ENCODE measurements around the gene HOXA6. TPM values are rescaled to one million over a fixed set of nuclear protein-coding genes. Genes with fewer than 3 reads are reported as not detected.

HOXA6 gene
- total RNA-seq, 1 donor from 2014 or later = not detected

DNA sequence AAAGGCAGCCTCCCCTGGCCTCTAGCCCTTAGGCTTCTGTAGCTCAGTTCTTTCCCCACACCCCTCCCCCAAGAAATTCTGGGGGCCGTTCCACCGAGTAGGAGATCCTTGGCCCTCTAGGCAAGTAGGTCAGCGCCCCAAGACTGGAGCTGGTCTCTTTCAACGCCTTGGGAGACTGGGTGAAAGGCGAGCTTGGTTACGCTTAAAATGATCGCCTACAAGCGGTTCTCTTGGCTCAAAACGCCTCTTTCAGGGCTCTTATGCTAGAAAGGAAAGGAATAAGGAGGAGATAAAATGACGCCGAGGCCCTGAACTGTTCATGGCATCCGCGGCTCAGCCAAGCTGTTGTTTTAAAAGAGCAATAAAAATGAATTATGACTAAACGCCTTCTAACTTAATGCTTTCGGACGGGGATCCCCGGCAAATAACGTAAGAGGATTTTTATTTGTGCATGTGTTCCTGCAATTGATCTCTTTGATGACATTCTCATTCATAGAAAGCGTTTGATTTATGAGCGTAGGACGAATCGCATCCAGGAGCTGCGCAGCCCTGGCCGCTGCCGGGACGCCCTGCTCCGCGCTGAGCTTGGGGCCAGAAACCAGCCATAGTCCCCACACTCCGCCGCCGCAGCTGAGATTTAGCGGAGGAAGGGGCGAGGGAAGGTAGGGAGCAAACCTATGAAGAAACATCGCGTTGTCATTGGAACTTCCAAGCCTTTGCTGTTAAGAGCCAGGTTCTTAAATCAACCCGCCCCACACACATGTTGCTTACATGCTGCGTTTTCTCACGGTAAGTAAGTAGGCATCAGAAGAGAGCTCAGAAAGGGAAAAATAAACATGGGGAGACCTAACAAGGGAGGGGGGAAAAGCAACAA, 48.8 kb downstream of the HOXA6 start:
- Mint-ChIP-seq H3K36me3 (ENCODE audit: low read depth) (peaks cover 15% of the 10 kb centered on the region), H3K9me3 (no peaks in the 10 kb centered on the region), H3K4me1 (peaks cover 46% of the 10 kb centered on the region), H3K4me3 (peak overlapping the region; percentile 15), H3K27ac (no peak overlapping the region), H3K27me3 (peaks cover 70% of the 10 kb centered on the region)
- ChIA-PET CTCF (interaction anchor here (3.7 kb wide), 1 partner anchor 244 kb away, joined by 11 read pairs; no protein-coding TSS in a partner anchor), POLR2A (no interaction called here)
- ATAC-seq (ENCODE audit: low read depth) (no peak), DNase-seq (no peak)
- TF ChIP-seq, protein P1, sequence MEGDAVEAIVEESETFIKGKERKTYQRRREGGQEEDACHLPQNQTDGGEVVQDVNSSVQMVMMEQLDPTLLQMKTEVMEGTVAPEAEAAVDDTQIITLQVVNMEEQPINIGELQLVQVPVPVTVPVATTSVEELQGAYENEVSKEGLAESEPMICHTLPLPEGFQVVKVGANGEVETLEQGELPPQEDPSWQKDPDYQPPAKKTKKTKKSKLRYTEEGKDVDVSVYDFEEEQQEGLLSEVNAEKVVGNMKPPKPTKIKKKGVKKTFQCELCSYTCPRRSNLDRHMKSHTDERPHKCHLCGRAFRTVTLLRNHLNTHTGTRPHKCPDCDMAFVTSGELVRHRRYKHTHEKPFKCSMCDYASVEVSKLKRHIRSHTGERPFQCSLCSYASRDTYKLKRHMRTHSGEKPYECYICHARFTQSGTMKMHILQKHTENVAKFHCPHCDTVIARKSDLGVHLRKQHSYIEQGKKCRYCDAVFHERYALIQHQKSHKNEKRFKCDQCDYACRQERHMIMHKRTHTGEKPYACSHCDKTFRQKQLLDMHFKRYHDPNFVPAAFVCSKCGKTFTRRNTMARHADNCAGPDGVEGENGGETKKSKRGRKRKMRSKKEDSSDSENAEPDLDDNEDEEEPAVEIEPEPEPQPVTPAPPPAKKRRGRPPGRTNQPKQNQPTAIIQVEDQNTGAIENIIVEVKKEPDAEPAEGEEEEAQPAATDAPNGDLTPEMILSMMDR (IDR thresholded peaks at IDR 0.05) = no peak
- intact Hi-C loops (cut with micrococcal nuclease) = loop anchor here (5.0 kb wide), 8 partner anchors 63 to 1247 kb away; partner anchors contain the start of genes HIBADH, SNX10 and TAX1BP1

DNA sequence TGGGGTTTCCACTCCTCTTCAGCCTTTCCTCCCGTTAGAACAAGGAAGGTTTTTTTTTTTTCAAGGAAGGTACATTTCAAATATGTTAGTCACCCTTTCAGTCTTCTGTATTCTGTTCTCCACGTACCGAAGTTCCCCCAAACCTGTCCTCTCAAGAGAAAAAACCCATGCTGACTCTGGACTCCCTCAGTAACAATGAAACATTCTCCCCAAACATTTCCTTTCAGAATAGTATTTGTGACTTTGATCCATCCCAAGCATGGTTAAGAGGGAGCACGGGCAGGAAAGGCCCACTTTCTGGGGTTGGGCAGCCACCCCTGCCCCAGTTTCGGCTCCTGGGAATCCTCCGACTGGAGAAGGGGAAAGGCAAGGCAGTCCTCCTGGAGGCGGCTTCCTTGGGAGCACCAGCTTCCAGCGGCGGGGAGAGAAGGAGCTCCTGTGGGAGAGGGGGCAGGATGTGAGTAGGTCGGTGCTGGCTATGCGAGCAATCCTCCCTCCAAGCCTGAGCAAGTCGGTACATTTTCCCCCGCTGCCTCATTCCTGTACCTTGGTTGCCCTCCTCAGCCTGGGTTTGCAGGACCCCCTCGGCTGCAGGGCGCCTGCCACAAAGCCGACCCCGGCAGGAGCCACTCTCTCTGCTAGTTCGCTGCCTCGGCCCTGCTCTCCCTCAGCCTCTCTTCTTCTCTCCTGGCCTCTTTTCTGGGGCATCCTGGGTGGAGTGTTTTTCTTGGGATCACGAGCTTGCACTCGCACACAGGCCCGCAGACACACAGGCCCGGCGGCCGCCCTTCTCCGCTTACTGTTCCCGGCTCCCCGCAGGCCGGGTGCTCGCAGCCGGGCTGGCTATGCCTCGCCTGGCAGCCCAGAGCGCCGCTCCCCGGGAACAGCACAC, 49.6 kb downstream of the HOXA6 start:
- peaks cover 66% of the 10 kb centered on the region for H3K27me3 Mint-ChIP-seq
- CTCF ChIA-PET = interaction anchor here (3.7 kb wide), 1 partner anchor 243 kb away, joined by 11 read pairs; no protein-coding TSS in a partner anchor
- no peak for ATAC-seq (ENCODE audit: low read depth)
- peaks cover 15% of the 10 kb centered on the region for H3K36me3 Mint-ChIP-seq (ENCODE audit: low read depth)
- intact Hi-C loops (cut with micrococcal nuclease) = loop anchor here (2.0 to 5.0 kb wide), 13 partner anchors 33 to 1246 kb away; partner anchors contain the start of genes HIBADH, HOXA4, SNX10 and TAX1BP1
- TF ChIP-seq, protein P1 (IDR thresholded peaks at IDR 0.05) = no peak
- H3K27ac Mint-ChIP-seq = no peak overlapping the region
- POLR2A ChIA-PET = interaction anchor here (1.1 to 1.9 kb wide), 2 partner anchors 33 to 235 kb away, joined by 6 to 16 read pairs; partner anchors contain the start of gene HOXA4
- H3K4me3 Mint-ChIP-seq = peak overlapping the region; percentile 94
- no peak for DNase-seq
- peaks cover 45% of the 10 kb centered on the region for H3K4me1 Mint-ChIP-seq
- no peaks in the 10 kb centered on the region for H3K9me3 Mint-ChIP-seq

DNA sequence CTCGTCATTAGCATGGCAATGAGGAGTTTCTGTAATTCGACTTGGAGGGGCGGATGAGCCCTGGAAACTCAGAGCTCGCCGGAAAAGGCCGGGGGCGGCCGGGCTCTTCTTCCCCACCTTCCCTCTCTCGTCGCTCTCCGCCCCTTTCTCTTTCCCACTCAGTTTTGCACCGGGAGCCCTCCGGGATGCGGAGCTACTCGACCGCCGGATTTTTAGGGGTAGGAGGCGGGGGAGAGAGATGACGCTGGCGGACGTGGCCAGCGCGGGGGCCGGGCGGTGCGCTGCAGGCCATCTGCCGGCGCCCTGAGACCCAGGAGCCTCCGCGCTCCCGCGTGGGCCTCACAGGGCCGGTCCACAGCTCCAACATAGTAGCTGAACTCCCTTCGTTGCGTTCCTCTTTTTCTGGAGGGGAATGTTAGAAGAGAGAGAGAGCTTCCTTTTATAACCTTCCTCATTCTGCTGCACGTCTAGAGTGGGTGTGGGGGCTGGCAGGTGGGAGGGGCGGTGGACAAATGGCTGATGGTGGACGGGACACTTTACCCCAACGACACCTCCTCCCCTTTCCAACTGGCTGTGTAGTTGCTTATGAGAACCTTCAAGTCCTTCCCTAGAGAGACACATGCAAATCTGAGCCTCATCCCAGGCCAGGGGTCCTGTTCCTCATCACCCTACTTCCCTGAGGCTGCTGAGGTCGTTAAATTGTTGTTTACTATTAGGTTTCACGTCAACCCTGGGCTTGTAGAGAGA, 50.6 kb downstream of the HOXA6 start:
- ATAC-seq (ENCODE audit: low read depth) (no peak), DNase-seq (no peak)
- H3K36me3 Mint-ChIP-seq (ENCODE audit: low read depth) = peaks cover 15% of the 10 kb centered on the region
- ChIA-PET POLR2A (interaction anchor here (1.1 to 1.9 kb wide), 2 partner anchors 34 to 234 kb away, joined by 6 to 16 read pairs; partner anchors contain the start of gene HOXA4), CTCF (interaction anchor here (3.7 kb wide), 1 partner anchor 242 kb away, joined by 11 read pairs; no protein-coding TSS in a partner anchor)
- no peak overlapping the region for H3K27ac Mint-ChIP-seq
- intact Hi-C loops (cut with micrococcal nuclease) = loop anchor here (1.0 to 5.0 kb wide), 14 partner anchors 34 to 1245 kb away; partner anchors contain the start of genes HIBADH, HOXA4, SKAP2 and SNX10
- H3K9me3 Mint-ChIP-seq = no peaks in the 10 kb centered on the region
- peaks cover 58% of the 10 kb centered on the region for H3K27me3 Mint-ChIP-seq
- TF ChIP-seq, protein P1 (IDR thresholded peaks at IDR 0.05) = no peak
- H3K4me3 Mint-ChIP-seq = peak overlapping the region; percentile 94
- peaks cover 36% of the 10 kb centered on the region for H3K4me1 Mint-ChIP-seq

DNA sequence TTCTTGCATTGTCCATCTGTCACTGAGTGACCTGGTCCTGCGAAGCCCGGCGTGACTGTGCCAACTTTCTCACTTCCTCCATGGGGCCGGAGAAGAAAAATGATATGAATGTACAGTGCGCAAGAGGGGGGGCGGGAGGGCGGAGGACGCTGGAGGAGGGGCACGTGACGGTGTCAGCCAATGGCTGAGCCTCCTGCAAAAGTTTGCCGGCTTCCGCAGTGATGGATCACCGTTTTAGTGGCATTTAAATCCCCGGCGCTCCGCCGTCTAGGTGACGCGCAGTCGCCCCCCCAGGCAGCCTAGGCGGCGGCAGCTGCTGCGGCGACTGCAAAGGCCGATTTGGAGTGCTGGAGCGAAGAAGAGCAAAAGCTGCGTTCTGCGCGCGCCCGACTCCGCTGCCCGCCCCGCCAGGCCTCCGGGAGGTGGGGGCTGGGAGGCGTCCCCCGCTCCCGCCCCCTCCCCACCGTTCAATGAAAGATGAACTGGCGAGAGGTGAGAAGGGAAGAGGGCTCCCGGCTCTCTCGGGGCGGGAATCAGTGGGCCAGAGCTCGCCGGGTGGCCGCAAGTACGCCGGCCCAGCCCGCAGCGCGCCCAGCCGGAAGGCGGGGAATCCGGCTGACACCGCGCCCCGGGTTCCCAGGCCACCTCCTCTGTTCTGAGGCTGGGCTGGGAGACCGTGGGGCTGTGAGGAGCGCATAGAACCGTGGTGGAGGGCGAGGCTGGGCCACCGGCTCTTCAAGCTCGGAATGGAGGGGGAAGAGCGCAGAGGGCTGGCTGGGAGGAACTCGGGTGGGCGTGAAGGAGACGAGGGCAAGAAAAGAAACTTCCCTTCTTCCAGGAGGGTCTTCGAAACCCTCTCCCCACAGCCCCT, 51.4 kb downstream of the HOXA6 start, which contains the start of gene HOXA1:
Gene HOXA1, minus strand, starts transcription at position 104 of the 871 bp plus-strand sequence. Its CDS starts 88 bp downstream, at position 16.
- H3K4me1 Mint-ChIP-seq = peaks cover 33% of the 10 kb centered on the region
- H3K27me3 Mint-ChIP-seq = peaks cover 52% of the 10 kb centered on the region
- ATAC-seq (ENCODE audit: low read depth) (peak; percentile 87), DNase-seq (peak; percentile 67)
- ChIA-PET CTCF (interaction anchor here (1.1 to 3.7 kb wide), 2 partner anchors 55 to 241 kb away, joined by 3 to 11 read pairs; no protein-coding TSS in a partner anchor), POLR2A (interaction anchor here (0.6 to 1.9 kb wide), 4 partner anchors 35 to 233 kb away, joined by 3 to 16 read pairs (median 4); partner anchors contain the start of gene HOXA4)
- H3K9me3 Mint-ChIP-seq = no peaks in the 10 kb centered on the region
- H3K4me3 Mint-ChIP-seq = peak within 1 kb of the TSS; percentile 94
- H3K36me3 Mint-ChIP-seq (ENCODE audit: low read depth) = peaks cover 15% of the 10 kb centered on the region
- peak within 1 kb of the TSS; percentile 76 for H3K27ac Mint-ChIP-seq
- TF ChIP-seq, protein P1 (IDR thresholded peaks at IDR 0.05) = no peak
- intact Hi-C loops (cut with micrococcal nuclease) = loop anchor here (1.0 to 5.0 kb wide), 14 partner anchors 35 to 1244 kb away; partner anchors contain the start of genes HIBADH, HOXA4, SKAP2 and SNX10

All from activated B cell treated with CpG ODN at 0.5 μM for 24 hours (primary cell).